GM12891 (cell line): ENCODE results near the gene GNG2.

Experiments used
- PAX5 ChIP-seq: IDR thresholded peaks from 2 replicates; pipeline ENCODE4 v1.6.1; 2011; ENCODE audit warnings: low read length, moderate library complexity, mild to moderate bottlenecking; ENCODE audit not compliant: insufficient read depth, severe bottlenecking
- POLR2A ChIP-seq: IDR thresholded peaks from 2 replicates; pipeline ENCODE4 v1.6.1; 2011; ENCODE audit warnings: low read depth, low read length, control low read depth
- POLR2AphosphoS5 ChIP-seq: IDR thresholded peaks from 2 replicates; pipeline ENCODE4 v1.6.1; 2011; ENCODE audit warnings: low read depth, low read length, control low read depth
- SPI1 ChIP-seq: IDR thresholded peaks from 2 replicates; pipeline ENCODE4 v1.6.1; 2011; ENCODE audit warnings: low read depth, low read length, control low read depth
- TAF1 ChIP-seq: IDR thresholded peaks from 2 replicates; pipeline ENCODE4 v1.6.1; 2011; ENCODE audit warnings: low read depth, low read length, control low read depth

- TF ChIP-seq POLR2AphosphoS5 (no peak), POLR2A (no peak), TAF1 (no peak), PAX5 (no peak), SPI1 (no peak)
These were observed 44.4 kb upstream of the GNG2 start for GRCh38 chr14:51816031-51816430.
